H1 (cell line): ENCODE results near the gene LUC7L3. TPM values are rescaled to one million over a fixed set of nuclear protein-coding genes. Genes with fewer than 3 reads are reported as not detected.
A peak's percentile ranks its signal among the peaks of the same experiment; 100 is the strongest.

ENCODE experiments used
- CTCF ChIA-PET: fragments of 300-600 bp; sonication (Branson Sonifier 250); formaldehyde crosslinking; loops from one replicate; lab custom pipeline; 2021; ENCODE audit not compliant: partially characterized antibody; lab: Charles Lee
- POLR2A ChIA-PET: fragments of 300-600 bp; sonication (Branson Sonifier 250); formaldehyde crosslinking; loops from one replicate; lab custom pipeline; 2021; ENCODE audit warnings: inconsistent platforms; ENCODE audit not compliant: partially characterized antibody; lab: Charles Lee
- DNase-seq, 2 experiments: peaks; one replicate each; pipeline versions ENCODE4 v3.0.0 to v3.0.0-alpha.2; 2010 to 2022; ENCODE audit warnings: low spot score in 2 of 2, low read depth in 1 of 2, mixed read lengths in 1 of 2
- FAIRE-seq: peaks from 2 replicates; lab custom pipeline; 2011; peaks lifted over from hg19 to GRCh38; lab: Jason Lieb, UNC
- H2AFZ ChIP-seq: 2 replicates; pipeline ENCODE4 v1.8.1; 2012; ENCODE audit warnings: low read length, inconsistent platforms
- H2AK5ac ChIP-seq: 2 replicates; pipeline ENCODE4 v1.6.1; 2013; ENCODE audit warnings: low read depth, low read length
- H2BK120ac ChIP-seq: replicated peaks from 2 replicates; pipeline ENCODE3; 2013; ENCODE audit warnings: low read depth, low read length, inconsistent platforms
- H2BK12ac ChIP-seq: 2 replicates; pipeline ENCODE4 v1.6.1; 2013; ENCODE audit warnings: low read depth, low read length
- H2BK15ac ChIP-seq: 2 replicates; pipeline ENCODE4 v1.6.1; 2013; ENCODE audit warnings: low read length
- H2BK20ac ChIP-seq: 2 replicates; pipeline ENCODE4 v1.6.1; 2013; ENCODE audit warnings: low read length
- H2BK5ac ChIP-seq: 2 replicates; pipeline ENCODE4 v1.6.1; 2013; ENCODE audit warnings: low read depth, low read length
- H3K14ac ChIP-seq: 2 replicates; pipeline ENCODE4 v1.6.1; 2013; ENCODE audit warnings: inconsistent platforms; ENCODE audit not compliant: insufficient read length
- H3K18ac ChIP-seq: 2 replicates; pipeline ENCODE4 v1.6.1; 2013; ENCODE audit warnings: low read length; ENCODE audit errors: extremely low read depth
- H3K23ac ChIP-seq: 2 replicates; pipeline ENCODE4 v1.6.1; 2013; ENCODE audit warnings: inconsistent platforms; ENCODE audit not compliant: insufficient read length
- H3K23me2 ChIP-seq: 2 replicates; pipeline ENCODE4 v1.6.1; 2013; ENCODE audit warnings: low read depth, low read length
- H3K27ac ChIP-seq: 2 replicates; pipeline ENCODE4 v1.6.1; 2011; ENCODE audit warnings: low read depth, low read length, inconsistent platforms
- H3K27me3 ChIP-seq, 4 experiments: replicated peaks in 1 of 4; 1 replicate in 1 of 4; 2 replicates in 3 of 4; pipeline versions ENCODE4 v1.6.1 to v1.8.1; 2011 to 2013; ENCODE audit warnings: low read length in 3 of 4, mild to moderate bottlenecking in 3 of 4, inconsistent platforms in 2 of 4, mixed read lengths in 2 of 4, moderate library complexity in 1 of 4; ENCODE audit not compliant: control insufficient read depth in 3 of 4, insufficient read depth in 3 of 4; ENCODE audit errors: extremely low read depth in 1 of 4
- H3K36me3 ChIP-seq, 4 experiments: 2 replicates each; pipeline versions ENCODE4 v1.6.1 to v1.8.1; 2011 to 2013; ENCODE audit warnings: mild to moderate bottlenecking in 4 of 4, low read length in 3 of 4, moderate library complexity in 2 of 4, control low read depth in 1 of 4, inconsistent platforms in 1 of 4; ENCODE audit not compliant: insufficient read depth in 4 of 4, control insufficient read depth in 2 of 4
- H3K4ac ChIP-seq: replicated peaks from 2 replicates; pipeline ENCODE3; 2013; ENCODE audit warnings: low read length, low read depth, mixed read lengths, inconsistent platforms; ENCODE audit not compliant: insufficient read length
- H3K4me1 ChIP-seq, 4 experiments: replicated peaks in 1 of 4; 1 replicate in 1 of 4; 2 replicates in 3 of 4; pipeline versions ENCODE4 v1.6.1 to v1.8.1; 2011 to 2013; ENCODE audit warnings: low read length in 3 of 4, inconsistent platforms in 2 of 4, mixed read lengths in 1 of 4; ENCODE audit not compliant: insufficient read depth in 4 of 4, control insufficient read depth in 3 of 4
- H3K4me2 ChIP-seq, 2 experiments: 2 replicates each; pipeline versions ENCODE4 v1.6.1 to v1.8.1; 2011 to 2013; ENCODE audit warnings: low read depth in 2 of 2, low read length in 2 of 2, control low read depth in 1 of 2, inconsistent platforms in 1 of 2, mild to moderate bottlenecking in 1 of 2; ENCODE audit not compliant: insufficient read depth in 1 of 2
- H3K4me3 ChIP-seq, 4 experiments: fragments of 200-600, 300-600 bp in 1 of 4; sonication (generic), shearing (Covaris generic), sonication (Bioruptor Twin) in 1 of 4; 2 replicates each; pipeline versions ENCODE4 v1.5.1 to v1.8.1; 2011 to 2016; ENCODE audit warnings: low read length in 4 of 4, low read depth in 3 of 4, control low read depth in 2 of 4, inconsistent platforms in 2 of 4, mild to moderate bottlenecking in 2 of 4, mixed read lengths in 1 of 4, moderate library complexity in 1 of 4; ENCODE audit not compliant: insufficient read depth in 2 of 4; ENCODE audit errors: extremely low read depth in 1 of 4
- H3K56ac ChIP-seq: replicated peaks from 2 replicates; pipeline ENCODE3; 2013; ENCODE audit warnings: low read depth, mild to moderate bottlenecking, mixed read lengths, low read length, inconsistent platforms; ENCODE audit not compliant: insufficient read length
- H3K79me1 ChIP-seq: 2 replicates; pipeline ENCODE4 v1.6.1; 2013; ENCODE audit warnings: low read depth, low read length, control low read depth
- H3K79me2 ChIP-seq, 2 experiments: 2 replicates each; pipeline versions ENCODE4 v1.6.1 to v1.8.1; 2012 to 2013; ENCODE audit warnings: low read length in 2 of 2, mild to moderate bottlenecking in 2 of 2, inconsistent platforms in 1 of 2; ENCODE audit not compliant: insufficient read depth in 2 of 2, control insufficient read depth in 1 of 2
- H3K9ac ChIP-seq, 4 experiments: replicated peaks in 1 of 4; 1 replicate in 1 of 4; 2 replicates in 3 of 4; pipeline versions ENCODE4 v1.6.1 to v1.8.1; 2011 to 2013; ENCODE audit warnings: low read depth in 3 of 4, low read length in 3 of 4, control low read depth in 2 of 4, mild to moderate bottlenecking in 2 of 4, moderate library complexity in 2 of 4, inconsistent platforms in 1 of 4; ENCODE audit errors: extremely low read depth in 1 of 4
- H3K9me3 ChIP-seq, 2 experiments: 2 replicates each; pipeline versions ENCODE4 v1.6.1 to v1.8.1; 2012 to 2013; ENCODE audit warnings: mild to moderate bottlenecking in 2 of 2, moderate library complexity in 2 of 2, control low read depth in 1 of 2, inconsistent platforms in 1 of 2, low read depth in 1 of 2, low read length in 1 of 2, mixed read lengths in 1 of 2; ENCODE audit not compliant: insufficient read depth in 2 of 2
- H4K20me1 ChIP-seq, 2 experiments: replicated peaks in 1 of 2; 2 replicates each; pipeline versions ENCODE3 to v1.8.1; 2011 to 2013; ENCODE audit warnings: inconsistent platforms in 2 of 2, low read length in 2 of 2, mild to moderate bottlenecking in 1 of 2; ENCODE audit not compliant: insufficient read depth in 2 of 2, control insufficient read depth in 1 of 2
- H4K5ac ChIP-seq: 2 replicates; pipeline ENCODE4 v1.6.1; 2013; ENCODE audit warnings: low read length, low read depth, mixed read lengths, inconsistent platforms; ENCODE audit not compliant: insufficient read length
- H4K8ac ChIP-seq: 2 replicates; pipeline ENCODE4 v1.8.0; 2013; ENCODE audit warnings: mild to moderate bottlenecking, moderate library complexity, low read length, inconsistent platforms; ENCODE audit not compliant: insufficient read depth; ENCODE audit errors: extremely low read depth
- H4K91ac ChIP-seq: replicated peaks from 2 replicates; pipeline ENCODE3; 2013; ENCODE audit warnings: low read length, mixed read lengths, inconsistent platforms; ENCODE audit not compliant: insufficient read length
- RXRA ChIP-seq: IDR thresholded peaks from 2 replicates; pipeline ENCODE4 v1.6.1; 2011; ENCODE audit warnings: low read depth, mild to moderate bottlenecking, low read length, moderate library complexity; ENCODE audit not compliant: insufficient read depth
- SP1 ChIP-seq: IDR thresholded peaks from 2 replicates; pipeline ENCODE4 v1.6.1; 2011; ENCODE audit warnings: low read depth, low read length
- WGBS, 2 experiments: shearing (Covaris generic) in 1 of 2; methylation state at CpG; one replicate each; pipeline versions ENCODE4 v1.1.6 to v1.1.7; 2013 to 2015; ENCODE audit warnings: low lambda C conversion rate in 2 of 2, mixed read lengths in 2 of 2, inconsistent platforms in 1 of 2, low coverage in 1 of 2, missing lambda C conversion rate in 1 of 2; ENCODE audit not compliant: insufficient replicate concordance in 2 of 2, insufficient coverage in 1 of 2, insufficient read length in 1 of 2; ENCODE audit errors: extremely low coverage in 1 of 2, missing lambda C conversion rate in 1 of 2; 5-methylcytosine and 5-hydroxymethylcytosine counted together
- polyA plus RNA-seq, 7 experiments: library from polyadenylated mRNA; depleted of rRNA in 3 of 7; stranded (reverse) in 5 of 7; unstranded in 2 of 7; fragments of >200 nt in 5 of 7; fragments of 200-250 nt in 2 of 7; gene quantifications; 1 replicate in 5 of 7; 2 replicates in 1 of 7; 4 replicates in 1 of 7; pipeline versions ENCODE4 v1.2.1 to v1.2.3, GENCODE V29; 2011 to 2013; ENCODE audit warnings: missing spikeins in 2 of 7, mixed read lengths in 2 of 7
- total RNA-seq: library from RNA; stranded (reverse); fragmentation: NEBNext Ultra II Directional; extraction: Animal tissue kit (Norgen Biotek cat#: 25700); gene quantifications from 2 replicates; pipeline ENCODE4 v1.2.1, GENCODE V29; 2021

LUC7L3 gene
- total and polyA plus RNA-seq, 2 of the 8 experiments (the other 6 are each of a cell fraction or from before 2014, with no cell fraction given): 102 to 126 TPM

DNA sequence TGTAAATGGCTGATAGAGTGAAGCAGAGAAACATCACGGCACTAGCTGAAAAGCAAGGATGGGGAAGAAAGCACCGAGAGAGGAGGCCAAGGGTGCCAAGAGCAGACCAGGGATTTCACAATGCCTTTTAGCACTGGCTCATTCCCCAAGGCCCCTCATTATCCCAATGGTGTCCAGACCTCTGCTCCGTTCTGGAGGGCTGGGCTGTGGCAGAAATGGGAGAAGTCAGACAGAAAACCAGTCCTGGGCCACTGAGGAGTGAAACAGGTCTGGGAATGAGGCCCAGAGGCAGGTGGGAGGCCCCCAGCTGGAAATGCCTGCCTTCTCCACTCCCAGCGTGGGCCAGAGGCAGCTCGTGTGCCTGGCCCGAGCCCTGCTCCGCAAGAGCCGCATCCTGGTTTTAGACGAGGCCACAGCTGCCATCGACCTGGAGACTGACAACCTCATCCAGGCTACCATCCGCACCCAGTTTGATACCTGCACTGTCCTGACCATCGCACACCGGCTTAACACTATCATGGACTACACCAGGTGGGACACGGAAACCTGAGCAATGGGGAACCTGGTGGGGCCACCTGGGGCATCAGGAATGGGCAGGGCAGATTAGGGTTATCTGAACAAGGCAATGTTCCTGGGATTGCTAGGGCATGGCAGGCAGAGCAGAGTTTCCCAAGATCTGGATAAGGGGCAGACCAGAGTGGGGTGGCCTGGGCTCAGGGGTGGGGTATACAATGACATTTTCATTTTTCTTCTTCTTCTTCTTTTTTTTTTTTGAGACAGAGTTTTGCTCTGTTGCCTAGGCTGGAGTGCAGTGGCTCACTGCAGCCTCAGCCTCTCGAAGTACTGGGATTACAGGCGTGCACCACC is 32.0 kb upstream of the LUC7L3 start:
- H3K18ac ChIP-seq: no peak overlapping the region
- H3K9me3 ChIP-seq: no peaks in the 10 kb centered on the region
- H2AK5ac ChIP-seq: no peak overlapping the region
- no peaks in the 10 kb centered on the region for H3K79me2 ChIP-seq
- H3K23me2 ChIP-seq: no peaks in the 10 kb centered on the region
- H3K36me3 ChIP-seq: peaks cover 0 to 2% (median 0%) of the 10 kb centered on the region in 4 experiments; a peak in 1 of 8 replicates
- no peak for DNase-seq
- no peak overlapping the region for H3K4me3 ChIP-seq
- H2BK120ac ChIP-seq: no peak overlapping the region
- H3K4ac ChIP-seq: no peak overlapping the region
- ChIA-PET CTCF (interaction anchor here (0.8 to 20.2 kb wide), 10 partner anchors 10 to 205 kb away, joined by 3 to 391 read pairs (median 4); no protein-coding TSS in a partner anchor), POLR2A (interaction anchor here (1.2 kb wide), 1 partner anchor 10 kb away, joined by 3 read pairs; no protein-coding TSS in a partner anchor)
- no peak overlapping the region for H2AFZ ChIP-seq
- no peak overlapping the region for H3K14ac ChIP-seq
- peak overlapping the region; percentile 13 for H4K91ac ChIP-seq
- H3K79me1 ChIP-seq: no peaks in the 10 kb centered on the region
- H4K5ac ChIP-seq: no peak overlapping the region
- no peak overlapping the region for H2BK20ac ChIP-seq
- peak overlapping the region; percentile 15; the same call in 1 of the 2 replicates for H2BK5ac ChIP-seq
- WGBS, 2 experiments: 81% methylated on average over 16 of the region's 16 CpGs; no CpG with 5 or more reads in 1 of the 2 experiments
- H2BK12ac ChIP-seq: no peak overlapping the region
- TF ChIP-seq RXRA (no peak), SP1 (peak; percentile 88)
- H2BK15ac ChIP-seq: no peak overlapping the region
- peaks cover 1 to 28% (median 10%) of the 10 kb centered on the region in 4 experiments; a peak in 6 of 7 replicates for H3K4me1 ChIP-seq
- H3K27me3 ChIP-seq: no peaks in the 10 kb centered on the region
- H3K27ac ChIP-seq: no peak overlapping the region
- no peak overlapping the region for H3K23ac ChIP-seq
- no peaks in the 10 kb centered on the region for H4K20me1 ChIP-seq
- no peak for FAIRE-seq
- H3K56ac ChIP-seq: no peak overlapping the region
- H3K9ac ChIP-seq: no peak overlapping the region
- H3K4me2 ChIP-seq: no peak overlapping the region
- H4K8ac ChIP-seq: no peak overlapping the region; the same call in 1 of the 2 replicates
